OCI-LY7 (cell line): ENCODE results near the gene TMEM178B. TPM values are rescaled to one million over a fixed set of nuclear protein-coding genes. Genes with fewer than 3 reads are reported as not detected.

ENCODE experiments used
- BruUV-seq: library from RNA; stranded (reverse); fragments of 400-500 nt; replicated peaks from 2 replicates; lab custom pipeline; 2021; lab: Mats Ljungman, UMichigan
- CTCF ChIA-PET: fragments of 300-600 bp; sonication (Branson Sonifier 250); formaldehyde crosslinking; loops from one replicate; lab custom pipeline; 2022; ENCODE audit warnings: antibody characterized with exemption; ENCODE audit not compliant: unreplicated experiment; lab: Charles Lee
- POLR2A ChIA-PET: fragments of 300-600 bp; sonication (Branson Sonifier 250); formaldehyde crosslinking; loops from one replicate; lab custom pipeline; 2022; ENCODE audit warnings: antibody characterized with exemption; lab: Charles Lee
- DNase-seq: peaks from one replicate; pipeline ENCODE4 v3.0.0-alpha.2; 2015; ENCODE audit warnings: low spot score
- H2AFZ ChIP-seq: fragments of 200-600 bp; sonication (generic), shearing (Covaris generic); 2 replicates; pipeline ENCODE4 v1.6.1; 2014; ENCODE audit warnings: mild to moderate bottlenecking, antibody characterized with exemption, low read length, moderate library complexity
- H3K27ac ChIP-seq: fragments of 200-600 bp; sonication (generic); 2 replicates; pipeline ENCODE4 v1.5.1; 2014; ENCODE audit warnings: mixed run types, low read depth, mild to moderate bottlenecking, moderate library complexity, low read length, inconsistent platforms; ENCODE audit not compliant: poor library complexity, severe bottlenecking
- H3K36me3 ChIP-seq: fragments of 200-600 bp; sonication (generic); 2 replicates; pipeline ENCODE4 v1.6.1; 2014; ENCODE audit warnings: mild to moderate bottlenecking, antibody characterized with exemption, low read length, moderate library complexity, mixed read lengths; ENCODE audit not compliant: insufficient read depth
- H3K4me1 ChIP-seq: fragments of 200-600 bp; sonication (generic); 2 replicates; pipeline ENCODE4 v1.5.1; 2014; ENCODE audit warnings: mild to moderate bottlenecking, low read length; ENCODE audit not compliant: insufficient read depth, poor library complexity, severe bottlenecking
- H3K4me2 ChIP-seq: fragments of 200-600 bp; sonication (generic); 2 replicates; pipeline ENCODE4 v1.6.1; 2014; ENCODE audit warnings: mild to moderate bottlenecking, low read length
- H3K4me3 ChIP-seq: fragments of 200-600 bp; sonication (generic); 2 replicates; pipeline ENCODE4 v1.5.1; 2014; ENCODE audit warnings: mild to moderate bottlenecking, low read depth, low read length; ENCODE audit not compliant: poor library complexity, severe bottlenecking
- H3K79me2 ChIP-seq: fragments of 200-600 bp; sonication (generic); 2 replicates; pipeline ENCODE4 v1.6.1; 2016; ENCODE audit warnings: low read depth, mild to moderate bottlenecking, low read length, moderate library complexity, mixed read lengths; ENCODE audit not compliant: insufficient read depth
- H3K9me2 ChIP-seq: fragments of 200-600 bp; sonication (generic); 2 replicates; pipeline ENCODE4 v1.6.1; 2016; ENCODE audit warnings: mild to moderate bottlenecking, low read length, mixed read lengths; ENCODE audit not compliant: insufficient read depth
- H3K9me3 ChIP-seq: fragments of 200-600 bp; sonication (generic); 2 replicates; pipeline ENCODE4 v1.6.1; 2014; ENCODE audit warnings: mild to moderate bottlenecking, mixed run types, low read length, mixed read lengths
- H4K20me1 ChIP-seq: fragments of 200-600 bp; sonication (generic); 2 replicates; pipeline ENCODE4 v1.6.1; 2014; ENCODE audit warnings: mild to moderate bottlenecking, antibody characterized with exemption, low read length, moderate library complexity, mixed read lengths; ENCODE audit not compliant: insufficient read depth
- CTCF ChIP-seq: fragments of 200-600 bp; sonication (generic); conservative IDR thresholded peaks from 2 replicates; pipeline ENCODE4 v1.5.1; 2014; ENCODE audit warnings: mild to moderate bottlenecking, antibody characterized with exemption, low read length, moderate library complexity, mixed read lengths
- EZH2phosphoT487 ChIP-seq: fragments of 200-600 bp; sonication (generic); IDR thresholded peaks from 2 replicates; pipeline ENCODE4 v1.6.1; 2018; ENCODE audit warnings: low read depth, borderline replicate concordance, mild to moderate bottlenecking, mixed run types, antibody characterized with exemption, low read length, moderate library complexity, mixed read lengths
- intact Hi-C: fragments of 100-400 bp; cut with micrococcal nuclease; formaldehyde crosslinking; loops from one replicate; pipeline ENCODE4 v1.10.0; 2022; ENCODE audit not compliant: unreplicated experiment
- total RNA-seq, 2 experiments: library from RNA; depleted of rRNA in 1 of 2; stranded (reverse); fragments of >200 nt in 1 of 2; shearing (Covaris generic) in 1 of 2; gene quantifications; 2 replicates each; pipeline ENCODE4 v1.2.3, GENCODE V29; 2014 to 2022

The TMEM178B gene
- total RNA-seq, 2 experiments from 2014 or later = not detected

- Histone ChIP-seq H3K9me3 (no peaks in the 10 kb centered on the region), H3K4me3 (no peak overlapping the region), H4K20me1 (no peaks in the 10 kb centered on the region), H3K4me1 (no peaks in the 10 kb centered on the region), H3K9me2 (no peaks in the 10 kb centered on the region), H3K79me2 (no peaks in the 10 kb centered on the region), H3K27ac (no peak overlapping the region), H2AFZ (no peak overlapping the region), H3K4me2 (no peak overlapping the region), H3K36me3 (no peaks in the 10 kb centered on the region)
- no TSS peak for BruUV-seq
- POLR2A ChIA-PET = no interaction called here
- CTCF ChIA-PET = no interaction called here
- no peak for DNase-seq
- intact Hi-C loops = no loop called here
- TF ChIP-seq EZH2phosphoT487 (no peak), CTCF (no peak)
Observed at GRCh38 chr7:141133646-141134045, 59.8 kb downstream of the TMEM178B start.

- ChIA-PET POLR2A (no interaction called here), CTCF (no interaction called here)
- Histone ChIP-seq H3K79me2 (no peaks in the 10 kb centered on the region), H2AFZ (no peak overlapping the region), H4K20me1 (no peaks in the 10 kb centered on the region), H3K4me2 (no peak overlapping the region), H3K27ac (no peak overlapping the region), H3K4me1 (no peaks in the 10 kb centered on the region), H3K9me2 (no peaks in the 10 kb centered on the region), H3K9me3 (no peaks in the 10 kb centered on the region), H3K36me3 (no peaks in the 10 kb centered on the region), H3K4me3 (no peak overlapping the region)
- no TSS peak for BruUV-seq
- no peak for DNase-seq
- TF ChIP-seq CTCF (no peak), EZH2phosphoT487 (no peak)
- intact Hi-C loops = no loop called here
Observed at GRCh38 chr7:141142058-141142457, 68.2 kb downstream of the TMEM178B start.

- Histone ChIP-seq H3K9me2 (no peaks in the 10 kb centered on the region), H3K4me2 (no peak overlapping the region), H4K20me1 (no peaks in the 10 kb centered on the region), H2AFZ (no peak overlapping the region), H3K36me3 (no peaks in the 10 kb centered on the region), H3K4me3 (no peak overlapping the region), H3K79me2 (no peaks in the 10 kb centered on the region), H3K9me3 (no peaks in the 10 kb centered on the region), H3K4me1 (no peaks in the 10 kb centered on the region), H3K27ac (no peak overlapping the region)
- ChIA-PET POLR2A (interaction anchor here (1.1 kb wide), 1 partner anchor 20 kb away, joined by 4 read pairs; no protein-coding TSS in a partner anchor), CTCF (no interaction called here)
- no TSS peak for BruUV-seq
- DNase-seq = no peak
- intact Hi-C loops = no loop called here
- TF ChIP-seq CTCF (no peak), EZH2phosphoT487 (no peak)
Observed at GRCh38 chr7:141144921-141145629, 71.2 kb downstream of the TMEM178B start.
